PC-3 (cell line): ENCODE measurements around the gene IGLON5. TPM values are rescaled to one million over a fixed set of nuclear protein-coding genes. Genes with fewer than 3 reads are reported as not detected.

Experiments used
- ATAC-seq: fragments of 200-7000 bp; cut with Tn5 transposase; 2 replicates; pipeline ENCODE4 v1.9.1; 2020; ENCODE audit warnings: mild to moderate bottlenecking, moderate library complexity
- BruUV-seq: library from RNA; stranded (reverse); fragments of 400-500 nt; replicated peaks from 2 replicates; lab custom pipeline; 2021; lab: Mats Ljungman, UMichigan
- CTCF ChIA-PET: fragments of 300-600 bp; sonication (Branson Sonifier 250); formaldehyde crosslinking; loops from one replicate; lab custom pipeline; 2022; ENCODE audit warnings: antibody characterized with exemption; lab: Charles Lee
- POLR2A ChIA-PET: fragments of 300-600 bp; sonication (Branson Sonifier 250); formaldehyde crosslinking; loops from one replicate; lab custom pipeline; 2022; ENCODE audit warnings: antibody characterized with exemption; ENCODE audit not compliant: unreplicated experiment; lab: Charles Lee
- DNase-seq: peaks from one replicate; pipeline ENCODE4 v3.0.0-alpha.2; 2015
- H2AFZ ChIP-seq: fragments of 300-600 bp; sonication (generic); 2 replicates; pipeline ENCODE4 v1.6.0; 2016; ENCODE audit warnings: antibody characterized with exemption, low read length
- H3F3A ChIP-seq: fragments of 300-600 bp; sonication (generic); one replicate; pipeline ENCODE4 v1.6.0; 2017; ENCODE audit warnings: antibody characterized with exemption, low read length, control low read depth, mild to moderate bottlenecking; ENCODE audit not compliant: unreplicated experiment
- H3K27ac ChIP-seq: fragments of 300-600 bp; sonication (generic); 2 replicates; pipeline ENCODE4 v1.5.1; 2016; ENCODE audit warnings: mild to moderate bottlenecking, low read length
- H3K27me3 ChIP-seq: fragments of 300-600 bp; sonication (generic); 2 replicates; pipeline ENCODE4 v1.6.1; 2016; ENCODE audit warnings: low read length, mixed read lengths
- H3K36me3 ChIP-seq: fragments of 300-600 bp; sonication (generic); 2 replicates; pipeline ENCODE4 v1.6.1; 2016; ENCODE audit warnings: low read depth, mixed run types, low read length, mixed read lengths
- H3K4me1 ChIP-seq: fragments of 300-600 bp; sonication (generic); 2 replicates; pipeline ENCODE4 v1.5.1; 2016; ENCODE audit warnings: low read length; ENCODE audit not compliant: insufficient read depth
- H3K4me2 ChIP-seq: fragments of 300-600 bp; sonication (generic); 2 replicates; pipeline ENCODE4 v1.6.0; 2016; ENCODE audit warnings: low read length
- H3K4me3 ChIP-seq: fragments of 300-600 bp; sonication (generic); 2 replicates; pipeline ENCODE4 v1.5.1; 2016; ENCODE audit warnings: mild to moderate bottlenecking, low read length, mixed read lengths
- H3K79me2 ChIP-seq: fragments of 300-600 bp; sonication (generic); 2 replicates; pipeline ENCODE4 v1.6.1; 2017; ENCODE audit warnings: low read length, mixed read lengths
- H3K9ac ChIP-seq: fragments of 300-600 bp; sonication (generic); 2 replicates; pipeline ENCODE4 v1.6.0; 2016; ENCODE audit warnings: mild to moderate bottlenecking, low read length
- H3K9me2 ChIP-seq: fragments of 300-600 bp; sonication (generic); replicated peaks from 2 replicates; pipeline ENCODE4 v1.6.1; 2016; ENCODE audit warnings: mixed run types, low read length, mixed read lengths
- H3K9me3 ChIP-seq: fragments of 300-600 bp; sonication (generic); 2 replicates; pipeline ENCODE4 v1.6.1; 2016; ENCODE audit warnings: low read length, mixed read lengths
- H4K20me1 ChIP-seq: fragments of 300-600 bp; sonication (generic); 2 replicates; pipeline ENCODE4 v1.6.1; 2016; ENCODE audit warnings: low read length, mixed read lengths
- CTCF ChIP-seq: fragments of 300-600 bp; sonication (generic); conservative IDR thresholded peaks from 2 replicates; pipeline ENCODE4 v1.5.1; 2017; ENCODE audit warnings: antibody characterized with exemption, low read depth, mild to moderate bottlenecking, low read length
- EZH2 ChIP-seq: fragments of 300-600 bp; sonication (generic); IDR thresholded peaks from one replicate; pipeline ENCODE4 v1.6.1; 2017; ENCODE audit warnings: antibody characterized with exemption, mild to moderate bottlenecking, low read length; ENCODE audit not compliant: unreplicated experiment
- EZH2phosphoT487 ChIP-seq: fragments of 300-600 bp; sonication (generic); IDR thresholded peaks from 2 replicates; pipeline ENCODE4 v1.6.1; 2018; ENCODE audit warnings: mild to moderate bottlenecking, antibody characterized with exemption, low read length, borderline replicate concordance
- intact Hi-C: fragments of 100-400 bp; cut with micrococcal nuclease; formaldehyde crosslinking; loops from 2 replicates; pipeline ENCODE4 v1.9.0; 2023
- total RNA-seq: library from RNA; depleted of rRNA; stranded (reverse); fragments of >200 nt; gene quantifications from 2 replicates; pipeline ENCODE4 v1.2.3, GENCODE V29; 2014

Gene IGLON5
- total RNA-seq, 1 experiment from 2014 or later: not detected

GRCh38 chr19:51329411-51329810 is 18.0 kb downstream of the IGLON5 start:
- no peak overlapping the region for H3K4me2 ChIP-seq
- intact Hi-C loops: no loop called here
- peaks cover under 1% of the 10 kb centered on the region; the same call in 1 of the 2 replicates for H3K27me3 ChIP-seq
- H2AFZ ChIP-seq: no peak overlapping the region
- no peak overlapping the region for H3K27ac ChIP-seq
- H3K9me3 ChIP-seq: no peaks in the 10 kb centered on the region
- no peak for ATAC-seq
- ChIA-PET CTCF (no interaction called here), POLR2A (no interaction called here)
- H3K79me2 ChIP-seq: no peaks in the 10 kb centered on the region
- H3F3A ChIP-seq: no peaks in the 10 kb centered on the region
- no peak overlapping the region for H3K4me3 ChIP-seq
- no peaks in the 10 kb centered on the region for H3K4me1 ChIP-seq
- DNase-seq: no peak
- no peaks in the 10 kb centered on the region for H3K36me3 ChIP-seq
- no peaks in the 10 kb centered on the region for H4K20me1 ChIP-seq
- H3K9ac ChIP-seq: no peak overlapping the region
- no peaks in the 10 kb centered on the region for H3K9me2 ChIP-seq
- TF ChIP-seq CTCF (no peak), EZH2phosphoT487 (no peak), EZH2 (no peak)
- BruUV-seq: no TSS peak

- H3K27ac ChIP-seq: no peak overlapping the region
- ChIA-PET POLR2A (no interaction called here), CTCF (no interaction called here)
- no peak overlapping the region for H2AFZ ChIP-seq
- H3K79me2 ChIP-seq: no peaks in the 10 kb centered on the region
- ATAC-seq (no peak), DNase-seq (no peak)
- TF ChIP-seq EZH2phosphoT487 (no peak), CTCF (no peak), EZH2 (no peak)
- H3K4me1 ChIP-seq: no peaks in the 10 kb centered on the region
- BruUV-seq: no TSS peak
- intact Hi-C loops: no loop called here
- no peak overlapping the region for H3K9ac ChIP-seq
- H3K9me3 ChIP-seq: no peaks in the 10 kb centered on the region
- no peaks in the 10 kb centered on the region for H3K27me3 ChIP-seq
- H3K9me2 ChIP-seq: no peaks in the 10 kb centered on the region
- no peak overlapping the region for H3K4me2 ChIP-seq
- no peaks in the 10 kb centered on the region for H3F3A ChIP-seq
- no peaks in the 10 kb centered on the region for H4K20me1 ChIP-seq
- no peaks in the 10 kb centered on the region for H3K36me3 ChIP-seq
- H3K4me3 ChIP-seq: no peak overlapping the region
Observed at GRCh38 chr19:51330366-51330765, 18.9 kb downstream of the IGLON5 start.

GRCh38 chr19:51331193-51331592 is 19.7 kb downstream of the IGLON5 start:
- H3K4me2 ChIP-seq: no peak overlapping the region
- H3K36me3 ChIP-seq: no peaks in the 10 kb centered on the region
- no peaks in the 10 kb centered on the region for H3K79me2 ChIP-seq
- POLR2A ChIA-PET: no interaction called here
- CTCF ChIA-PET: no interaction called here
- no peak overlapping the region for H3K9ac ChIP-seq
- H3K4me1 ChIP-seq: no peaks in the 10 kb centered on the region
- H3K9me3 ChIP-seq: no peaks in the 10 kb centered on the region
- no peak overlapping the region for H2AFZ ChIP-seq
- no peak overlapping the region for H3K27ac ChIP-seq
- intact Hi-C loops: no loop called here
- no peaks in the 10 kb centered on the region for H3K9me2 ChIP-seq
- DNase-seq (no peak), ATAC-seq (no peak)
- no peaks in the 10 kb centered on the region for H4K20me1 ChIP-seq
- BruUV-seq: no TSS peak
- no peak overlapping the region for H3K4me3 ChIP-seq
- no peaks in the 10 kb centered on the region for H3K27me3 ChIP-seq
- no peaks in the 10 kb centered on the region for H3F3A ChIP-seq
- TF ChIP-seq EZH2phosphoT487 (no peak), EZH2 (no peak), CTCF (no peak)
